Bronchial epithelial cell (primary cell): Measurements from ENCODE around the gene RAB27B. TPM values are rescaled to one million over a fixed set of nuclear protein-coding genes. Genes with fewer than 3 reads are reported as not detected.

Source experiments
- DNase-seq: peaks from one replicate; pipeline ENCODE4 v3.0.0-alpha.2; 2010; ENCODE audit warnings: low read depth
- FAIRE-seq: peaks from 2 replicates; lab custom pipeline; 2011; peaks lifted over from hg19 to GRCh38; lab: Jason Lieb, UNC
- H3K27me3 ChIP-seq: 2 replicates; pipeline ENCODE4 v1.5.1; 2011; ENCODE audit warnings: low read length; ENCODE audit not compliant: control insufficient read depth, insufficient read depth
- H3K36me3 ChIP-seq: 2 replicates; pipeline ENCODE4 v1.5.1; 2011; ENCODE audit warnings: low read length; ENCODE audit not compliant: control insufficient read depth, insufficient read depth
- H3K4me3 ChIP-seq: 2 replicates; pipeline ENCODE4 v1.5.1; 2011; ENCODE audit warnings: mild to moderate bottlenecking, low read depth, low read length, control low read depth
- total RNA-seq: library from RNA; depleted of rRNA; stranded (reverse); fragments of >200 nt; gene quantifications from 2 replicates; pipeline ENCODE4 v1.2.1, GENCODE V29; 2014
- TF ChIP-seq, protein P1 (sequence below): IDR thresholded peaks from 2 replicates; pipeline ENCODE4 v1.5.1; 2011; ENCODE audit warnings: mild to moderate bottlenecking, moderate library complexity, low read length, control low read depth, inconsistent platforms; ENCODE audit not compliant: insufficient read depth, severe bottlenecking

Gene RAB27B, protein sequence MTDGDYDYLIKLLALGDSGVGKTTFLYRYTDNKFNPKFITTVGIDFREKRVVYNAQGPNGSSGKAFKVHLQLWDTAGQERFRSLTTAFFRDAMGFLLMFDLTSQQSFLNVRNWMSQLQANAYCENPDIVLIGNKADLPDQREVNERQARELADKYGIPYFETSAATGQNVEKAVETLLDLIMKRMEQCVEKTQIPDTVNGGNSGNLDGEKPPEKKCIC
- total RNA-seq: 65.5 and 72.7 TPM in 2 replicates

DNA sequence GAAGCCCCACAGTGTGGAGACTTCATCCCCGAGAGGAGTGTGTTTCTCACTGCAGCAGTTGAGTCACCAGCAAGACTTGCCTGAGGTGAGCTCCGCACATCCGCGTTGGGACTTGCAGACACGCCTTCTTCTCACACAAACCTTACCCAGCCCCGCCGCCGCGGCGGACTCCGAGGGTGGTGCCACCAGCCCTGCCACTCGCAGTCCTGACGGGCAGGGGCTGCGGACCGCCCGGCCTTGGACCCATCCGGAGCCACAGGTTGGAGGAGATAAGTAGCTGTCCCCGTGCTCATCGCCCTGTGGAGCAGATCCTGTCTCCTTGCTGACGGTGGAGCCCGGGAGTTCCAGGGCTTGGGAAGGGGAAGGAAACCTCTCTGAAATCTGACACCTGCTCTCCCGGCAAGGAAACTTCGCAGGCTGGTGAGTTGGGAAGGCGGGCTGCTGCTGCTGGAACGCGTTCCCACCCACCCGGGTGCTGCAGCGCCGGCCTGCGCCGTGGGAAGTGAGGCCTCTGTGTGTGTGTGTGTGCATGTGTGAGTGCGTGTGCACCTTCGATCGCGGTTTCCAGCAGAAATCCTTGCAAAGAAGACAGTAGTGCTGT is at the start of gene RAB27B:
Gene RAB27B (plus strand): TSS at position 197 of the 601 bp plus-strand sequence. CDS start 49,109 bp downstream, outside the sequence.
- H3K27me3 ChIP-seq: no peaks in the 10 kb centered on the region
- H3K4me3 ChIP-seq: peak within 1 kb of the TSS; percentile 65
- TF ChIP-seq, protein P1, sequence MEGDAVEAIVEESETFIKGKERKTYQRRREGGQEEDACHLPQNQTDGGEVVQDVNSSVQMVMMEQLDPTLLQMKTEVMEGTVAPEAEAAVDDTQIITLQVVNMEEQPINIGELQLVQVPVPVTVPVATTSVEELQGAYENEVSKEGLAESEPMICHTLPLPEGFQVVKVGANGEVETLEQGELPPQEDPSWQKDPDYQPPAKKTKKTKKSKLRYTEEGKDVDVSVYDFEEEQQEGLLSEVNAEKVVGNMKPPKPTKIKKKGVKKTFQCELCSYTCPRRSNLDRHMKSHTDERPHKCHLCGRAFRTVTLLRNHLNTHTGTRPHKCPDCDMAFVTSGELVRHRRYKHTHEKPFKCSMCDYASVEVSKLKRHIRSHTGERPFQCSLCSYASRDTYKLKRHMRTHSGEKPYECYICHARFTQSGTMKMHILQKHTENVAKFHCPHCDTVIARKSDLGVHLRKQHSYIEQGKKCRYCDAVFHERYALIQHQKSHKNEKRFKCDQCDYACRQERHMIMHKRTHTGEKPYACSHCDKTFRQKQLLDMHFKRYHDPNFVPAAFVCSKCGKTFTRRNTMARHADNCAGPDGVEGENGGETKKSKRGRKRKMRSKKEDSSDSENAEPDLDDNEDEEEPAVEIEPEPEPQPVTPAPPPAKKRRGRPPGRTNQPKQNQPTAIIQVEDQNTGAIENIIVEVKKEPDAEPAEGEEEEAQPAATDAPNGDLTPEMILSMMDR: peak; percentile 1
- FAIRE-seq: peak; percentile 92
- DNase-seq: peak; percentile 95
- no peaks in the 10 kb centered on the region for H3K36me3 ChIP-seq

DNA sequence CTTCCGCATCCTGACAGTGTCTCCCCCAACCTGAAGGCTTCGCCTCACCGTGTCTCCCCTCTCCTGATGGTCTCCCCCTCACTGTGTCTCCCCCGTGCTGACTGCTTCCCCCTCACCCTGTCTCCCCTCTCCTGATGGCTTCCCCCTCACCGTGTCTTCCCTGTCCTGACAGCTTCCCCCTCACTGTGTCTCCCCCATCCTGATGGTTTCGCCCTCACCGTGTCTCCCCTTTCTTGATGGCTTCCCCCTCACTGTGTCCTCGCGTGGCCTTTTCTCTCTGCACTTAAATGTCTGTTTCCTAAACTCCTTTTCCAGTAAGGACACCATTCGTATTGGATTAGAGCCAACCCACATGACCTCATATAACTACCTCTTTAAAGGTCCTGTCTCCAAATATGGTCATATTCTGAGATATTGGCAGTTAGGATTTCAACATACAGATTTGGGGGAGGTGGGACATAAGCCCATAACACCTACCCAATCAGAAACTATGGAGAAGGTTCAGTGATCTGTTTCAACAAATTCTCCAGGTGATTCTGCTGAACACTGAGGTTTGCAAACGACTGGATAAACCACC is 47.9 kb upstream of the RAB27B start:
- DNase-seq: no peak
- Histone ChIP-seq H3K36me3 (no peaks in the 10 kb centered on the region), H3K27me3 (no peaks in the 10 kb centered on the region), H3K4me3 (no peak overlapping the region)
- FAIRE-seq: no peak
- TF ChIP-seq, protein P1: no peak

DNA sequence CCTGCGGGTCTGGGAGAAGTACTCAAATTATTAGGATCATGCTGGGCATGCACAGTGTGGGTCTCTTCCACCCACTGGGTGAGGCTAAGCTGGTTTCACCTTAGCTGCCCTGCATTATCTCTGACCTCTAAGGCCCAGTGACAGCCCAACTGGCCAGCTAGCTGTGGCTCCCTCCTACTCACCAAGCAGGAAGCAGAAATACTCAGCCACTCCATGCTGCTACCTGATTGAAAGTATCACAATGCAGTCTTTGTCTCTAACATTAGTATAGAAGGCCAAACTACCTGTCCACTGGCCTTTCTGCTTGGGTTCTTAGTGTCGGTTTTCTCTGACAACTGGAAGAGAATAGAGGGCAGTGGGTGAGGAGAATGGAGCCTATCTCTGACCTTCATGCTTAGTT is 47.3 kb upstream of the RAB27B start:
- H3K36me3 ChIP-seq: no peaks in the 10 kb centered on the region
- FAIRE-seq (peak; percentile 7), DNase-seq (no peak)
- TF ChIP-seq, protein P1: no peak
- H3K4me3 ChIP-seq: no peak overlapping the region
- no peaks in the 10 kb centered on the region for H3K27me3 ChIP-seq

DNA sequence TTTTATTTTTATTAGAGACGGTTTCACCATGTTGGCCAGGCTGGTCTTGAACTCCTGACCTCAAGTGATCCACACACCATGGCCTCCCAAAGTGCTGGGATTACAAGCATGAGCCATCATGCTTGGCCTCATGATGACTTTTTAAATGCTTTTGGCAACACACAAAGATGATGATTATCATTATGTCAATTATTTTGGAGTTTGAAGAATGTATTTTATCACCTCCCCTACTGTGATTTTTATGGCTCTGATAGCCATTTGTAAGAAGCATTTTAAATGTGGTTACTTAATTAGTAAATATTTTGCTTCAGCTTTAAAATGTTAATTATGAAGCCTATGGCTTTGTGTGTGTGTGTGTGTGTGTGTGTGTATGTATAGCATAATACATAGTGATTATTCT is 45.1 kb upstream of the RAB27B start:
- TF ChIP-seq, protein P1: no peak
- DNase-seq: no peak
- no peak for FAIRE-seq

DNA sequence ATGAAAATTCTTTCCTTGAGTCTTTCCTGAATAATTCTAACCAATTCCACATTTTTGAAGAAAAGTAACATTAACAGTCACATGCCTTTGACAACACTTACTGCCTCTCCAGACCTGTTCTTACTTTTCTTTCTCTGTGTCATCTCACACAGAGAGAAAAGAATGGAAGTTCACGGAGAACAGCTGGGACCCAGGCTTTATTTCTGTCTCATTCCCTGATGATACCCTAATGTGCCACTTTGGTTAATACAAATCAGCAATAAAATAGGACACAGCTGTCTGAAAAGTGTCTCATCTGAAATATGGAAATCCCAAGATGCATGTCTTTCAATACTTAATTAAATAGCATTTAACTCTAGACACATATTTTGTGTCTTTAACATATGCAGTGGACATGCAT is 42.1 kb upstream of the RAB27B start:
- DNase-seq (no peak), FAIRE-seq (no peak)
- H3K4me3 ChIP-seq: no peak overlapping the region
- H3K36me3 ChIP-seq: no peaks in the 10 kb centered on the region
- TF ChIP-seq, protein P1: no peak
- no peaks in the 10 kb centered on the region for H3K27me3 ChIP-seq

More for the DNA sequence above, 45.1 kb upstream of the RAB27B start:
- Histone ChIP-seq H3K36me3 (no peaks in the 10 kb centered on the region), H3K4me3 (no peak overlapping the region), H3K27me3 (no peaks in the 10 kb centered on the region)
